ENCODE measurements around the gene CSTF3.
"Not testable (repeated sequence)": the region's sequence is repeated elsewhere in the genome, so short reads cannot be mapped to it uniquely, and the experiment has no call there.

Gene CSTF3

DNA sequence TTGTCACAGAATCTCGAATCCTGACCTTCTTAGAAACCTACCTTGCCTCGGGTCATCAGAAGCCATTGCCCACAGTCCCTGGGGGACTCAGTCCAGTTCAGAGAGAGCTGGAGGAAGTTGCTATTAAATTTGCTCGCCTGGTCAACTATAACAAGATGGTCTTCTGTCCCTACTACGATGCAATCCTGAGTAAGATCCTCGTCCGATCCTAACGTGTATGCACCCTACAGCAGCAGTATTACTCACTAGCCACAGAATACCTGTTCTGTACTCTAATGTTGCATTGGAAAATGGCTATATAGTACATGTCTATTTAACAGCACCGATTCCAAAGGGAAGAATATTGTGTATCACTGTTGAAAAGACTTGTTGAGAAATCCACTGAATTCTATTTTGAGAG lies 88.8 kb downstream of the CSTF3 start:
- DNase-seq: no peak

- no peak for DNase-seq
Observed at GRCh38 chr11:33068611-33069340, 92.5 kb downstream of the CSTF3 start.

- no peak for DNase-seq
Observed at GRCh38 chr11:33067294-33067693, 94.0 kb downstream of the CSTF3 start.

- DNase-seq: peak; percentile 64
Observed at GRCh38 chr11:33065445-33066178, 95.7 kb downstream of the CSTF3 start.

DNA sequence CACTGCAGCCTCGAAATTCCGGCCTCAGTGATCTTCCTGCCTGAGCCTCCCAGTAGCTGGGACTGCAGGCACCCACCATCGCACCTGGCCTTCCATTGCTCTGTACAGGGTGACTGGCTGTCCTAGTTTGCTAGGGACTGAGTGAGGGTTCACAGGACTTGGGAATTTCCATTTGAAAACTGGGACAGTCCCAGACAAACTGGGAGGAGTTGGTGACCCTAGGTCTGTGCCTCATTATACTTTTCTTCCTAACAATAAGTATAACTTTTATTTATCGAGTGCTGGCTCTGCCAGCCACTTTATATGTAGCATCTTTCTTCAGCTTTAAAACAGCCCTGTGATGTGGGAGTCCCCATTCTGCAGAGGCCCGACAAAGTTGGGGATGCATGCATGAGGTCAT lies 96.4 kb downstream of the CSTF3 start:
- DNase-seq: no peak

GRCh38 chr11:33064033-33064825 lies 97.1 kb downstream of the CSTF3 start:
- DNase-seq: no peak

- no peak for DNase-seq
Observed at GRCh38 chr11:33063326-33063881, 97.9 kb downstream of the CSTF3 start.

DNA sequence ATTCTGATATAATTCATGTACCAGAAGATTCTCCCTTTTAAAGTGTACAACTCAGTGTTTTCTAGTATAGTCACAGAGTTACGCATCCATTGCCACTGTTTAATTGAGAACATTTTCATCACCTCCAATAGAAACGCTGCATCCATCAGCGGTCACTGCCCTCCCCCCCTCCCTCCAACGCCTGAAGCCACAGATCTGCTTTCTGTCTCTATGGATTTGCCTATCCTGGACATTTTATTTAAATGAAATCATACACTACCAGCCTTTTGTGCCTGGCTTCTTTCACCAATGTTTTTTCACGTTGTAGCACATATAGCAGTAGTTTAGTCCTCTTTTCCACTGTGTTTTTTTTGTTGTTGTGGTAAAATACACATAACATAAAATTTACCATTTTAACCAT lies 99.1 kb downstream of the CSTF3 start:
- no peak for DNase-seq

DNA sequence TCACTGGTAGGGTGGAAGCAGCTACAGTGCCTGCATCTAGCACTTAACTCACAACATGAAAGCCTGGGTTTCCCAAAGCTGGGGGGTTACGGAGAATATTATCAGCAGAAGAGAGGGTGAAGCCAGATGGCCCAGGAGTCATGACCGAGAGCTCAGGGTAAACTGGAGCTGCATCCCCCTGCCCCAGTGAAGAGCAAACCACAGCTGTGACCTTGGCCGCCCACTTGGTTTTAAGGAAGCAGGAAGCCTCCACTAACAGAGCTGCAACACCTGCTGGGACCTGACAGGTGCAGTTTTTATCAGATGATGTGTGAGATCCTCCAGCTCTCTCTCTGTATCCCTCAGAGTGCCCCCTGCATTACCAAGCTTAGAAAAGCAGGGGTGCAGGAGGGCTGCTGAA lies 101.0 kb downstream of the CSTF3 start:
- DNase-seq: peak; percentile 52

DNA sequence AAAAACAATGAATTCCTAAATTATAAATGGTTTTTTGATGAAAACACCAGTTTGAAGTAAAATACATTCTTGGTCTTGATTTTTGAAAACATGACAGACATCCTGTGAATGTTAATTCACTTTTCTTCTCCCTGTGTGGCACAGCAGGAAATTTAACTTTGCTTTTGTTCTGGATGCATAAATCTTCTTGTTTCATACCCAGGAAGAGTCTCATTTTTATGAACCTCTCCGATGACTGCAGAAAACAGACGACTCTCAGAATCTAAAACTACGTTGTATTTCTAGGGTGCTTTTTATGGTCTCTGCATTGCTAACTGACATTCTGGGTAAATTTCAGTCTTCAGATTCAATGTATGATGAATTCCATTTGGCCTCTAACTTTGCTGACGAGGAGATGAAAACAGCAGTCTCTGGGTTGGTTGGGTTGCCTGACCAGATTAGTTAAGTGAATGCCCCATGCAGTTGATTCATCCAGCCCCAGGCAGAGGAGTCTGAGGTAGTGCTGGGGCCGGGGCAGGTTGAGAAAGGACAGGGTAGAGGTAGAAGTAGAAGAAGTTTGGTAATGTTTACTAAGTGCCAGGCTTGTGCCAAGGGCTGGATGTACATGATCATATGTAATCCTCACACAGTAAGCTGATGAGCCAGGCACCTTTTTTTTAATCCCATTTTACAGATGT lies 101.8 kb downstream of the CSTF3 start:
- no peak for DNase-seq

DNA sequence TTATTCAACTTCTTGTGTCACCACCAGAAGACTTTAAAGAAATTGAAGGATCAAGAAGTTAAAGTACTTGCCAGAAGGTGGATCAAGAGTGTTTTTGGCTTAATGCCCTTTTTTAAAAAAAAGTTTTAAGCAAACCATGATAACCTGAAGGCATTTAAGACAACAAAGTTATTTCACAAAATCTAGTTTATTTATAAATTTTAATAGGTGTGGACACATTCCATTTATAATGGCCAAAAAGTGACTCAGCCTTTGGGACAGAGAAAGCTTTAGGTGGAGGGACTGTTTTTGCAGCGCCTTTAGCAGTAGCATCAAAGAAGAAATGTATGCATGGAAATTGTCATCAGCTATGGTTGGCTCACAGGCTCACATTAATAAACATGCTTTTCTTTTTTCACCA lies 104.0 kb downstream of the CSTF3 start:
- DNase-seq: no peak

GRCh38 chr11:33055375-33055774 lies 105.9 kb downstream of the CSTF3 start:
- no peak for DNase-seq

- no peak for DNase-seq
Observed at GRCh38 chr11:33052231-33052630, 109.0 kb downstream of the CSTF3 start.

DNA sequence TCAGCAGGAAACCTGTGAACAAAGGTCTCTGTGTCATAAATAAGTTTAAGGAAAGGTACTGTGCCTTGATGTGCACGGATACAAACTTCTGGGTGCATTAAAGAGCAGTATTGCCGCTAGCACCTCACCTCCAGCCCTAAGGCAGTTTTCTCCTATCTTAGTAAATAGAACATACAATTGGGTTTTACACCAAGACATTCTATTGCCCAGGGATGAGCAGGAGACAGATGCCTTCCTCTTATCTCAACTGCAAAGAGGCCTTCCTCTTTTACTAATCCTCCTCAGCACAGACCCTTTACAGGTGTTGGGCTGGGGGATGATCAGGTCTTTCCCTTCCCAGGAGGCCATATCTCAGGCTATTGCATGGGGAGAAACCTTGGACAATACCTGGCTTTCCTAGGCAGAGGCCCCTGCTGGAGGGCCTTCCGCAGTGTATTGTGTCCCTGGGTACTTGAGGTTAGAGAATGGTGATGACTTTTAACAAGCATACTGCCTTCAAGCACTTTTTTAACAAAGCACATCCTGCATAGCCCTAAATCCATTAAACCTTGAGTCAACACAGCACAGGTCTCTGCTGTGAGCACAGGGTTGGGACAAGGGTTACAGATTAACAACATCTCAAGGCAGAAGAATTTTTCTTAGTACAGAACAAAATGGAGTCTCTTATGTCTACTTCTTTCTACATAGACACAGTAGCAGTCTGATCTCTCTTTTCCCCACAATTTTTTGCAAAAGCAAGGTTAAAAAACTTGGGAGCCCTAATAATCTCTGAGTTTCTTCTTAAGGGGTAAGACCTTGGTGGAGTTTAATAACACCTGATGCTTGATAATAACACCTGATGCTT lies 111.5 kb downstream of the CSTF3 start:
- peak; percentile 13 for DNase-seq

- not testable (repeated sequence) for DNase-seq
Observed at GRCh38 chr11:33048701-33049100, 112.6 kb downstream of the CSTF3 start.

DNA sequence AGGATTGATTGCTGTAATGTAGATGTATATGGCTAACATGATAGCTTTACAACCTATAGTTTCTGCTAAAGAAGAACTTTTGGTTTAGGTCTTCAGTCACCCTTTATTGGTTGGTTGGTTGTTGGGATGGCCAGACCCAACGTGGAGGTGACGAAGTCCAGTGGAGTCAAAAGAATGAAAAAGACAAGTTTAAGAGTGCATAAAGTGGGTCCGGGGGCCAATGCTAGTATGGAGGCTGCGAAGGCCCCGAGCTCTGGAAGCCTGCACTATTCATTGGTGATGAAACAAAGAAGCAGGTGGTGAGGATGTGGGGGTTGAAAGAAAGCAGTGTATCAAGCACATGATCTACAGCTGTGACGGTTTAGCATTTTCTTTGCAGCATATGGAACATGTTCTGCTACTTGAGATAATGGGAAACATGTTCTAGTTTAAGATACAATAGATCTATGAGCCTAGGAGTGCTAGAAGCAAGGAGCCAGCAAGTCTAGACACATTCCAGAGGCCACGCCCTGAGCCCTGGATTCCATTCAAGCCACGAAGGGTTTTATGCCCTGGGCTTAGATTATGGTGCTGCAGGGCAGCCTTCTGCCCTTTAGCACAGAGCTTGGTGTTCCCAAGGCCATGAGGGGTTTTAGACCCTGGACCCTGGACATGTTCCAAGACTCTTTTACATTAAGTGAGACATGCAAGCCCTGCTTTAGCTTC lies 115.6 kb downstream of the CSTF3 start:
- no peak for DNase-seq

DNA sequence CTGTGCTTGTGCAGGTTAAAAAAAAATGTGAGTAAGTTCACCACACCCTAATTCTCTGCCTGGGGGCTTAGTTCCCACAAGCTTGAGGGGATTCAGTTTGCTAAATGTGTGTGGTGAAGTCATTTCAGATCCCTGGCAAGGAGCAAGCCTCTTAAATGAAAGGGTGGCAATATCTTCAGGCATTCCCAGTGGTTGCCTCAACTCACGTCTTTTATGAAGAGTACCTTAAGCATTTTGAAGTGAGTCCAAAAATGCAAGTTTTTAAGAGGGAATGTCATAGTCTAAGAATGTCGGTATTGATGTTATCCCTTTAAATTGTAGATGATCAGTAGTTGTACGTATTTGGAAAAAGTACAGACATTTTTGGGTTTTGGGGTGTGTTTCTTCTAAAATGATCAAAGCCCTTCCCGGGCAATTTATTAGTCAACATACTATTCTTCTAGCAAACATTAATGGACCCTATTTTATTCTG lies 117.0 kb downstream of the CSTF3 start:
- DNase-seq: no peak

DNA sequence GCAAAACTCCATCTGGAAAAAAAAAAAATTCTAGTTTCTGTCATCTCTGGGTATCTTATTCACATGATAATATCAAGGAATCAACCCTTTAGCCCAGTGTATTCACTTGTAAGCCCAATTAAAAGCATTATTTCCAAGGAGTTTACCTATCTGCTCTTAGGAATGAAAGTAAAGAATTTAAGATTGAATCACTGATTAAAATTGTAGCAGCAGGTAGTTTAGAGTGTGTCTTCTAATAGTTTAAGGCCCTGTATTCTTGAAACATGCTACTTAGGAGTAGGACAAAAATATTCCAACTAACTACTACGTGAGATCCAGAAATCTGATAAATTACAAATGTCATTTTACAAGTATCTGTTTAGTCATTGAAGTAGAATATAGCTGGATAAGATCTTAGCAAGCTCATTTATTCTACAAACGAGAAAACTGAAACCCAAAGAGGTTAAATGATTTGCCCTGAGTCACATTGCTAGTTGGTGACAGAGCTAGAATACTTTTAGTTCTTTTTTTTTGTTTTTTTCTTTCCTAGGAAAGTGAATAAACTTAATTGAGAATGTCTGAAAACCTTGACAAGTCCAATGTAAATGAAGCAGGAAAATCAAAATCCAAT lies 118.0 kb downstream of the CSTF3 start:
- DNase-seq: no peak

DNA sequence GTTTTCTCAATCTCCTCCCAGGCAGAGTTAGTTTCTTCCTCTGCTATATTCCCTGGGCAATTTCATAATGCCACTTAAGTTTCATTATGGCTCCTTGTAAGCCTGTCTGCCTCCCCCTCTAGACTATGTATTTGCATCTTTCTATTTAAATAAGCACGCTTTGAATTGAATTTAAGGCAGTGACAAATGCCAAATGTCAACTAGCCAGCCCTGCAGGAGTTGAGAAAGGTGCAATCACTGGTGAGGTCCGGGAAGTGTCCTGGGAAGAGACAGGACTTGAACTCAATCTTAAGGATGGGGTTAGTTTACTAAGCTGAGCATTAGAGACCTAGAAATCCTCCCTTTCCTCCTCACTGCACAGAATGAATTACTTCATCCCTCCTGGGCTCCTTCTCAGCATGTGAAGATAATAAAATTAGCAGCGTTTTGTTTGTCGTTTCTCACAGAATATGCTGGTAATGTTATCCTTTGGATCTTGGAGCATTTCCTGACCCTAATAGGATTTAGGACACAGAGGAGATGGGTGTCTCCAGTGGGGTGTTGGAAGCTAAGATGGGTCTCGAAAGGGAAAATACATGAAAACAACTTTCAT lies 120.3 kb downstream of the CSTF3 start:
- DNase-seq: no peak

All from NCI-H146 (cell line).